Neural progenitor cell (in vitro differentiated cells): Measurements from ENCODE around the gene FKBP1A. TPM values are rescaled to one million over a fixed set of nuclear protein-coding genes. Genes with fewer than 3 reads are reported as not detected.

Experiments
- DNase-seq: peaks from one replicate; pipeline ENCODE4 v3.0.0-alpha.2; 2016; ENCODE audit warnings: low spot score
- H2AFZ ChIP-seq: fragments of 200-600 bp; sonication (generic); replicated peaks from 2 replicates; pipeline ENCODE4 v1.6.1; 2016; ENCODE audit warnings: antibody characterized with exemption
- H3F3A ChIP-seq: fragments of 200-600 bp; sonication (generic); 2 replicates; pipeline ENCODE4 v1.6.1; 2016; ENCODE audit warnings: antibody characterized with exemption, low read depth
- H3K27ac ChIP-seq: fragments of 200-600 bp; sonication (generic); 2 replicates; pipeline ENCODE4 v1.5.1; 2016; ENCODE audit warnings: mild to moderate bottlenecking
- H3K27me3 ChIP-seq: fragments of 200-600 bp; sonication (generic); 2 replicates; pipeline ENCODE4 v1.6.1; 2016; ENCODE audit warnings: mild to moderate bottlenecking, moderate library complexity
- H3K36me3 ChIP-seq: fragments of 200-600 bp; sonication (generic); 2 replicates; pipeline ENCODE4 v1.5.1; 2016
- H3K4me1 ChIP-seq: fragments of 200-600 bp; sonication (generic); 2 replicates; pipeline ENCODE4 v1.6.1; 2016; ENCODE audit warnings: mixed run types
- H3K4me2 ChIP-seq: fragments of 200-600 bp; sonication (generic); 2 replicates; pipeline ENCODE4 v1.6.1; 2016
- H3K4me3 ChIP-seq: fragments of 200-600 bp; sonication (generic); 2 replicates; pipeline ENCODE4 v1.5.1; 2016
- H3K79me2 ChIP-seq: fragments of 200-600 bp; sonication (generic); 2 replicates; pipeline ENCODE4 v1.6.1; 2016; ENCODE audit warnings: low read depth
- H3K9ac ChIP-seq: fragments of 200-600 bp; sonication (generic); 2 replicates; pipeline ENCODE4 v1.6.1; 2016
- H3K9me3 ChIP-seq: fragments of 200-600 bp; sonication (generic); 2 replicates; pipeline ENCODE4 v1.5.1; 2016; ENCODE audit warnings: low read depth
- H4K20me1 ChIP-seq: fragments of 200-600 bp; sonication (generic); 2 replicates; pipeline ENCODE4 v1.6.1; 2016; ENCODE audit warnings: low read depth
- H3K27ac Mint-ChIP-seq: 3 replicates; pipeline ENCODE4 v1.8.0; 2021; ENCODE audit warnings: mixed read lengths
- H3K27me3 Mint-ChIP-seq: 2 replicates; pipeline ENCODE4 v1.8.0; 2022; ENCODE audit warnings: low read depth, mild to moderate bottlenecking, inconsistent platforms, moderate library complexity, mixed read lengths; ENCODE audit not compliant: insufficient read depth
- H3K36me3 Mint-ChIP-seq: 3 replicates; pipeline ENCODE4 v1.8.0; 2021; ENCODE audit warnings: mixed read lengths
- H3K4me1 Mint-ChIP-seq: 3 replicates; pipeline ENCODE4 v1.8.0; 2021; ENCODE audit warnings: mixed read lengths
- H3K4me3 Mint-ChIP-seq: 3 replicates; pipeline ENCODE4 v1.8.0; 2021; ENCODE audit warnings: mild to moderate bottlenecking, moderate library complexity, mixed read lengths
- H3K9me3 Mint-ChIP-seq: 3 replicates; pipeline ENCODE4 v1.8.0; 2020; ENCODE audit warnings: mixed read lengths
- EZH2 ChIP-seq: fragments of 200-600 bp; sonication (generic); IDR thresholded peaks from 2 replicates; pipeline ENCODE4 v1.6.1; 2017; ENCODE audit warnings: antibody characterized with exemption, mild to moderate bottlenecking, moderate library complexity
- EZH2phosphoT487 ChIP-seq: fragments of 200-600 bp; sonication (generic); IDR thresholded peaks from 2 replicates; pipeline ENCODE4 v1.6.1; 2017; ENCODE audit warnings: antibody characterized with exemption
- total RNA-seq: library from RNA; depleted of rRNA; stranded (reverse); fragments of >200 nt; gene quantifications from 2 replicates; pipeline ENCODE4 v1.2.3, GENCODE V29; 2015; ENCODE audit warnings: low replicate concordance
- TF ChIP-seq, protein P1 (sequence below): fragments of 200-600 bp; sonication (generic); IDR thresholded peaks from 2 replicates; pipeline ENCODE4 v1.5.1; 2017; ENCODE audit warnings: antibody characterized with exemption, mild to moderate bottlenecking

The FKBP1A gene
- total RNA-seq, 1 donor from 2014 or later: 128 TPM

DNA sequence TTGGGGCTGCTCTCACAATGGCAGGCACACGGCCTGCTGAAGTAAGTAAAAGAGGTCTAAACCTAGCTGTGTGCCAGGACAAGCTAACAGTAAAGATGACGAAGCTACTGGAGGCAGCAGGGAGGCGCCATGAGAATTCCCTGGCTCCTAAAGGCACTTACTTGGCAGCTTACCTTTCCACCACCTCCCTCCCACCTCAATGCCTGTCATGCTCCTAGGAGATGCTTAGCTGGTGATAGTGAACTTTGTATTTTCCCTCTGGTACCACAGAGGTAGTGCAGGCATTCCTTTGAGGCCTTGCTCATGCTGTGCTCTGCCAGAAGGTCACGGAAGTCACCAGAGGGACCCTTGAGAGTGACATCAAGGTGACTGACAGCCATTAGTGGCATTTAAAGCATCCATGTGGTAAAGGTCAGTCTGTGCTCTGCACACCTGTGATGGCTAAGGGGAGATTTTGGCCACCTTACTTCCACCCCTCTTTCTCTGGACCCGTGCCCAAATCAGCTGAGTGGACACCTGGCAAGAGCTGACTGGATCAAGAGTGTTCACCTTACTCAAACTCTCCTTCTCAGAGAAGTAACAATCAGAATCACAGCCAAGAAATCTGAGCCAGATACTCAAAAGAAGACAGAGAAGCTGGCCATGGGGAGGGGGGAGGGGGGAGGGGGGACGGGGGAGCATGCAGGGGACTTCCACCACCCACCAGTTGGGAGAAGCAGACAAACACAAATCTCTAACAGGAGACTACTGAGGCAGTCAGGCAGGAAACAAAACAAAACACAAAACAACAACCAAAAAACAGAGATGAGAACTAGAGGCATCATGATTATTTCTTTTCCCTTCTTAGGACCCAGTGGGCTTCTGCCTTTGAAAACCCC, 2.9 kb downstream of the FKBP1A start:
- H2AFZ ChIP-seq: no peak overlapping the region
- peak overlapping the region; percentile 87 for H3K4me2 ChIP-seq
- Mint-ChIP-seq H3K27me3 (peaks cover 5% of the 10 kb centered on the region), H3K4me1 (peaks cover 34% of the 10 kb centered on the region), H3K9me3 (no peaks in the 10 kb centered on the region), H3K27ac (peak overlapping the region; percentile 72), H3K4me3 (peak overlapping the region; percentile 91), H3K36me3 (peaks cover 7% of the 10 kb centered on the region)
- TF ChIP-seq EZH2phosphoT487 (no peak), EZH2 (no peak)
- TF ChIP-seq, protein P1, sequence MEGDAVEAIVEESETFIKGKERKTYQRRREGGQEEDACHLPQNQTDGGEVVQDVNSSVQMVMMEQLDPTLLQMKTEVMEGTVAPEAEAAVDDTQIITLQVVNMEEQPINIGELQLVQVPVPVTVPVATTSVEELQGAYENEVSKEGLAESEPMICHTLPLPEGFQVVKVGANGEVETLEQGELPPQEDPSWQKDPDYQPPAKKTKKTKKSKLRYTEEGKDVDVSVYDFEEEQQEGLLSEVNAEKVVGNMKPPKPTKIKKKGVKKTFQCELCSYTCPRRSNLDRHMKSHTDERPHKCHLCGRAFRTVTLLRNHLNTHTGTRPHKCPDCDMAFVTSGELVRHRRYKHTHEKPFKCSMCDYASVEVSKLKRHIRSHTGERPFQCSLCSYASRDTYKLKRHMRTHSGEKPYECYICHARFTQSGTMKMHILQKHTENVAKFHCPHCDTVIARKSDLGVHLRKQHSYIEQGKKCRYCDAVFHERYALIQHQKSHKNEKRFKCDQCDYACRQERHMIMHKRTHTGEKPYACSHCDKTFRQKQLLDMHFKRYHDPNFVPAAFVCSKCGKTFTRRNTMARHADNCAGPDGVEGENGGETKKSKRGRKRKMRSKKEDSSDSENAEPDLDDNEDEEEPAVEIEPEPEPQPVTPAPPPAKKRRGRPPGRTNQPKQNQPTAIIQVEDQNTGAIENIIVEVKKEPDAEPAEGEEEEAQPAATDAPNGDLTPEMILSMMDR: no peak
- no peak for DNase-seq
- no peak overlapping the region for H3K4me3 ChIP-seq
- no peaks in the 10 kb centered on the region for H3K36me3 ChIP-seq
- peaks cover 39% of the 10 kb centered on the region for H3K4me1 ChIP-seq
- H4K20me1 ChIP-seq: peaks cover 75% of the 10 kb centered on the region
- H3K27ac ChIP-seq: no peak overlapping the region
- no peaks in the 10 kb centered on the region for H3K9me3 ChIP-seq
- no peaks in the 10 kb centered on the region for H3F3A ChIP-seq
- no peak overlapping the region for H3K9ac ChIP-seq
- H3K79me2 ChIP-seq: peaks cover 79% of the 10 kb centered on the region
- peaks cover 14% of the 10 kb centered on the region for H3K27me3 ChIP-seq

DNA sequence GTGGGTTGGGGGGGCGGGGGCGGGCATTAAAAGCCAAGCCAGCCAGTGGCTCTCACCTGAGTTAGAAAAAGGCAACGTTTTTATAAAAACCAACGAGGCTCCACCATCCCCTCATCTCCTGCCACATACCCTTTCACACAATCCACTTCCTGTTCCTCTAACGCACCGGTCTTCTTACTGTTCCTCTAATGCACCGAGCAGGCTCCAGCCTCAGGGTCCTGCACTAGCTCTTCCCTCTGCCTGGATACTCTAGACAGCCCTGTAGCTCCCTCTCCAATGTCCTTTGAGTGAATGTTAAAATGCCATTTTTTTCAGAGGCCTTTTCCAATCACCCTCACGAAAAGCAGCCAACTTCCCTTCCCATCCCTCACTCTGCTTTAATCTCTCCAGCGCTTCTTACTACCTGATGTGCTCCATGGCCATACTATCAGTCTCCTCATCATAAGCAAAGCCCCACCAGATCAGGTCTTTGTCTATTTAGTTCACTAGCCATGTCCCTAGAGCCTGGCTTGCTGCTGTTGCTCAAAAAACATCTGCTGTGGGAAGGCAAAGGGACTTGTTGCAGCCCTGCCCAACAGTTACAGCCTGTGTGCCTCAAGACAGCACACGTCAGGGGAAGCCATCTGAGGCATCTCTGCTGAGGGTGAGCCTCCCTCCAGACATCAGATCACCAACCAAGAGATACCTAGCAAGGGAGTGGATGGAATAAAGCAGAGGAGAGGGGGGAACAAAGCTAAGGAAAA, 3.9 kb downstream of the FKBP1A start:
- H3K36me3 ChIP-seq: no peaks in the 10 kb centered on the region
- Mint-ChIP-seq H3K4me3 (peak overlapping the region; percentile 57), H3K27ac (peak overlapping the region; percentile 43), H3K36me3 (peaks cover 7% of the 10 kb centered on the region), H3K9me3 (no peaks in the 10 kb centered on the region), H3K4me1 (peaks cover 34% of the 10 kb centered on the region), H3K27me3 (peaks cover 3% of the 10 kb centered on the region)
- DNase-seq: no peak
- H3K9ac ChIP-seq: no peak overlapping the region
- H3K79me2 ChIP-seq: peaks cover 90% of the 10 kb centered on the region
- H3K4me3 ChIP-seq: no peak overlapping the region
- H3K9me3 ChIP-seq: no peaks in the 10 kb centered on the region
- peaks cover 4% of the 10 kb centered on the region for H3K27me3 ChIP-seq
- H3K4me1 ChIP-seq: peaks cover 39% of the 10 kb centered on the region
- peaks cover 84% of the 10 kb centered on the region for H4K20me1 ChIP-seq
- TF ChIP-seq EZH2 (no peak), EZH2phosphoT487 (no peak)
- TF ChIP-seq, protein P1: no peak
- no peak overlapping the region for H3K27ac ChIP-seq
- H3K4me2 ChIP-seq: no peak overlapping the region
- no peak overlapping the region for H2AFZ ChIP-seq
- no peaks in the 10 kb centered on the region for H3F3A ChIP-seq

DNA sequence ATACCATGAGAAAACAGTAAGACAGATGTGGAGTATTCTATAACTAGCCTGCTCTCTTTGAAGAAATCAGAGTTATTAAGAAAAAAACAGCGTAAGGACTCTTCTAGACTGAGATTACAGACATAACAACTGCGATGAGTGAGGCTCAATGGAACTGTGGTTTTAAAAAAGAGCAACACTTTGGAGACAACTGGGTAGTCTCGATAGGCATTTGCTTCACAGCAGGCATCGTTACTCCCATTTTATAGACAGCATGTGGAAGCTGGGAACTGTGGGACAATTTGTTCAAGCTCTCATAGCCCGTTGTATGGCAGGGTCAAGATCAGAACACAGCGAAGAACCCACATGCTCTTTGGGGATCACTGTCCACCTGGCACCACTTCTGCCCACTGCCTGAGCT, 4.6 kb downstream of the FKBP1A start:
- Histone ChIP-seq H3K4me1 (peaks cover 34% of the 10 kb centered on the region), H3K27ac (no peak overlapping the region), H3K36me3 (no peaks in the 10 kb centered on the region), H3K4me3 (no peak overlapping the region), H3K4me2 (no peak overlapping the region), H4K20me1 (peaks cover 90% of the 10 kb centered on the region), H2AFZ (no peak overlapping the region), H3K79me2 (peaks cover 96% of the 10 kb centered on the region), H3K27me3 (no peaks in the 10 kb centered on the region), H3K9ac (no peak overlapping the region), H3K9me3 (no peaks in the 10 kb centered on the region), H3F3A (no peaks in the 10 kb centered on the region)
- DNase-seq: no peak
- peaks cover 3% of the 10 kb centered on the region for H3K27me3 Mint-ChIP-seq
- no peak overlapping the region for H3K27ac Mint-ChIP-seq
- H3K36me3 Mint-ChIP-seq: peaks cover 7% of the 10 kb centered on the region
- H3K4me3 Mint-ChIP-seq: no peak overlapping the region
- H3K9me3 Mint-ChIP-seq: no peaks in the 10 kb centered on the region
- TF ChIP-seq EZH2: no peak
- TF ChIP-seq, protein P1: no peak
- peaks cover 31% of the 10 kb centered on the region for H3K4me1 Mint-ChIP-seq
